Stimulated activated naive CD8-positive, alpha-beta T cell treated with anti-CD3 and anti-CD28 coated beads, Interleukin-15, amount 100 ng/mL, for 72 hours (primary cell): ENCODE measurements around the gene HOXB1.
A peak's percentile ranks its signal among the peaks of the same experiment; 100 is the strongest.

Source experiments
- ATAC-seq: fragments of 150-1000 bp; cut with Tn5 transposase; 2 replicates; pipeline ENCODE4 v1.10.0; 2021; ENCODE audit warnings: mild to moderate bottlenecking, moderate library complexity
- DNase-seq, 2 donors: peaks; one replicate each; pipeline ENCODE4 v3.0.0; 2021 to 2022
- H3K27ac Mint-ChIP-seq, 2 donors: one replicate each; pipeline ENCODE4 v1.8.0; 2022; ENCODE audit warnings: mild to moderate bottlenecking in 2 of 2, mixed read lengths in 2 of 2, moderate library complexity in 2 of 2
- H3K27me3 Mint-ChIP-seq: one replicate; pipeline ENCODE4 v1.8.0; 2022; ENCODE audit warnings: mixed read lengths
- H3K4me1 Mint-ChIP-seq: one replicate; pipeline ENCODE4 v1.8.0; 2022; ENCODE audit warnings: mild to moderate bottlenecking, mixed read lengths
- H3K4me3 Mint-ChIP-seq, 2 donors: one replicate each; pipeline ENCODE4 v1.8.0; 2022; ENCODE audit warnings: mild to moderate bottlenecking in 2 of 2, mixed read lengths in 2 of 2, moderate library complexity in 1 of 2
- H3K9me3 Mint-ChIP-seq, 2 donors: one replicate each; pipeline ENCODE4 v1.8.0; 2022; ENCODE audit warnings: mixed read lengths in 2 of 2

The HOXB1 gene

DNA sequence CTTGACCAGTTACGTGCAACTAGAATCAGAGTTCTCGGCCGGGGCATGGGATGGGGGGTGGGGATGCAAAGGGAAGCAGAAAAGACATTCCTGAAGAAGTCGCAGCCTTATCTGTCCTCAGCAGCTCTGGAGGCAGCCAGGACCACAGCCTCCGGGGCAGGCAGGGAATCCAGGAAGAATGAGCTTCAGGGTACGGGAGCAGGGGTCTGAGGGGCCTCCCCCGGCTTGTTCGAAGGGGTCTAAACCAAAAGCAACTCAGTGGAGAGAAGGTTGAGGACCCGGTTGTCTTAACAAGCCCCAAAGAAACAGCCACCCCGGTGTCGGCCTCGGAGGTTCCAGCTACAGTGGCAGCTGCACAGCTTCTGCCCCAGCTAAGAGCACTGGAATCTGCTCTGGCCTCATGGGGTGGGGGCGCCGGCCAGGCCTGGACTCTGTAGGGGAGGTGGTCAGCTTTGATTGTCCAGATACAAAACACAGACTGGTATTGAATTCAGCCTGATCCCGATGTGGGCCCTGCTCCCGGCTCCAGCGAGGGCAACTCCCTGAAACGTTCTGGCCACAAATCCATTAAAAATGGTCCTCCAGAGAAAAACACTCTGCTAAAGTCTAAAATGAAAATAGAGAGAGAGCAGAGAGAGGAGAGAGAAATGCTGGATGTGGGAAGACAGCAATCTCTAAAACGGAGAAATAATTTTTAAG is 39.7 kb upstream of the HOXB1 start:
- no peak for ATAC-seq
- Mint-ChIP-seq H3K9me3 (no peaks in the 10 kb centered on the region), H3K27ac (no peak overlapping the region), H3K4me3 (no peak overlapping the region), H3K27me3 (peaks cover 10% of the 10 kb centered on the region), H3K4me1 (peaks cover 7% of the 10 kb centered on the region)
- DNase-seq, result no peak

GRCh38 chr17:48569674-48570324 is 39.0 kb upstream of the HOXB1 start:
- H3K4me3 Mint-ChIP-seq, result no peak overlapping the region
- H3K4me1 Mint-ChIP-seq, result peaks cover 6% of the 10 kb centered on the region
- no peaks in the 10 kb centered on the region for H3K9me3 Mint-ChIP-seq
- DNase-seq (no peak), ATAC-seq (no peak)
- H3K27ac Mint-ChIP-seq, result no peak overlapping the region
- H3K27me3 Mint-ChIP-seq, result peaks cover 10% of the 10 kb centered on the region

GRCh38 chr17:48569240-48569582 is 38.4 kb upstream of the HOXB1 start:
- no peak for ATAC-seq
- no peak for DNase-seq
- H3K4me3 Mint-ChIP-seq, result no peak overlapping the region
- peaks cover 4% of the 10 kb centered on the region for H3K27me3 Mint-ChIP-seq
- peaks cover 6% of the 10 kb centered on the region for H3K4me1 Mint-ChIP-seq
- no peaks in the 10 kb centered on the region for H3K9me3 Mint-ChIP-seq
- no peak overlapping the region for H3K27ac Mint-ChIP-seq

DNA sequence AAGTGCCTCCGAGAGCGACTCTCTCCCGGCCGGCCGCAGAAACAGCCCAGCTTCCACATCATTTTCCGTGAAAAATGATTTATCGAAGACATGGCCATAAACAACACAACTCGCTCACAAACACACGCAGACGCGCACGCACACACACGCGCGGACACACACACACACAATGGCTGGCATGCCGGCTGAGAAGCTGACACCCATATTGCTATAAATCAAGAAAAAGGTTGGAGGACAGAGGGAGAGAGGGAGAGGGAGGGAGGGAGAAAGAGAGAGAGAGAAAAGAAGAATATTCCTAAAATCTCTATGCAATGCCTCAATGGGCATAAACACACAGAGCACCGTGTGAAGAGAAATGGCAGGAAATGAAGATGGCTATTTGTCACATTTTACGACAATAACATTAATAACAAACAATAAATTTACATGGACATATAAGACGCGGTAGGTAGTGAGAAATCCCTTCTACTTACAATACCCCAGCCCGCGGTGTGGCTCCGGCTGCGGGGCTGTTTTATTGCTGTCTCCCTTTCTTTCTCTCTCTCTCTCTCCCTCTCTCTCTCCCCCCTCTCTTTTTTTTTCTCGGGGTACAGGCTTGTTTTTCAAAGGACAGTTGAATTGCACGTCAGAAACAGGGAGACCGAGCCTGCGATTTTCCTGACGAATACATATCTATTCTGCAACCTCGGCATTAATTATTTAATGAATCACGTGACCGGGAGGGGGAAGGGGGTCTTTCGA is 37.9 kb upstream of the HOXB1 start:
- no peak for ATAC-seq
- Mint-ChIP-seq H3K27ac (no peak overlapping the region), H3K27me3 (no peaks in the 10 kb centered on the region), H3K4me3 (peak overlapping the region in 1 of 2 donors; percentile 27), H3K9me3 (no peaks in the 10 kb centered on the region), H3K4me1 (peaks cover 6% of the 10 kb centered on the region)
- DNase-seq, result no peak

GRCh38 chr17:48567646-48568354 is 37.0 kb upstream of the HOXB1 start:
- H3K27ac Mint-ChIP-seq, result no peak overlapping the region
- H3K27me3 Mint-ChIP-seq, result peaks cover 8% of the 10 kb centered on the region
- DNase-seq (no peak), ATAC-seq (no peak)
- peaks cover 6% of the 10 kb centered on the region for H3K4me1 Mint-ChIP-seq
- no peaks in the 10 kb centered on the region for H3K9me3 Mint-ChIP-seq
- H3K4me3 Mint-ChIP-seq, result no peak overlapping the region

- no peak for DNase-seq
- H3K4me1 Mint-ChIP-seq, result peaks cover 6% of the 10 kb centered on the region
- no peak for ATAC-seq
- H3K9me3 Mint-ChIP-seq, result no peaks in the 10 kb centered on the region
- H3K27ac Mint-ChIP-seq, result no peak overlapping the region
- H3K27me3 Mint-ChIP-seq, result peaks cover 11% of the 10 kb centered on the region
- no peak overlapping the region for H3K4me3 Mint-ChIP-seq
Observed at GRCh38 chr17:48567209-48567608, 36.4 kb upstream of the HOXB1 start.

DNA sequence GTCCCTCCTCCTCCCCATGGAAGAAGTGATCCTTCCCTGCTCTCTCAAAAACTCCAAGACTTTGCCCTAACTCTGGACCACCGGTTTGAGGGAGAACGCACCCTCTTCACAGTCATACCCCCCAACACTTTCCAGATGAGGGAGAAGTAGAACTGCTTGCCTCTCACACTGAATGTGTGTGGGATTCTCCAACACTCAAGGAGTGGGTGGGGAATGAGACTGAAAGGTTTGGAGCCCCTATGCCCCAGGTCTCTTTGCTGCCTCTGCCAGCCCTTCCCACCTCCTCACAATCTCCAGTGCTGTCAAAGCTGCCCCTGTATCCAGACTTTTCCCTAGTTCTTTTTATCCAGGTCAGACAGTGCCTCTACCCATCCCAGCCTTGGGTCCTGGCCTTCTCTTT is 35.9 kb upstream of the HOXB1 start:
- no peak overlapping the region for H3K4me3 Mint-ChIP-seq
- no peaks in the 10 kb centered on the region for H3K9me3 Mint-ChIP-seq
- H3K4me1 Mint-ChIP-seq, result peaks cover 6% of the 10 kb centered on the region
- ATAC-seq (no peak), DNase-seq (no peak)
- H3K27me3 Mint-ChIP-seq, result peaks cover 11% of the 10 kb centered on the region
- no peak overlapping the region for H3K27ac Mint-ChIP-seq

DNA sequence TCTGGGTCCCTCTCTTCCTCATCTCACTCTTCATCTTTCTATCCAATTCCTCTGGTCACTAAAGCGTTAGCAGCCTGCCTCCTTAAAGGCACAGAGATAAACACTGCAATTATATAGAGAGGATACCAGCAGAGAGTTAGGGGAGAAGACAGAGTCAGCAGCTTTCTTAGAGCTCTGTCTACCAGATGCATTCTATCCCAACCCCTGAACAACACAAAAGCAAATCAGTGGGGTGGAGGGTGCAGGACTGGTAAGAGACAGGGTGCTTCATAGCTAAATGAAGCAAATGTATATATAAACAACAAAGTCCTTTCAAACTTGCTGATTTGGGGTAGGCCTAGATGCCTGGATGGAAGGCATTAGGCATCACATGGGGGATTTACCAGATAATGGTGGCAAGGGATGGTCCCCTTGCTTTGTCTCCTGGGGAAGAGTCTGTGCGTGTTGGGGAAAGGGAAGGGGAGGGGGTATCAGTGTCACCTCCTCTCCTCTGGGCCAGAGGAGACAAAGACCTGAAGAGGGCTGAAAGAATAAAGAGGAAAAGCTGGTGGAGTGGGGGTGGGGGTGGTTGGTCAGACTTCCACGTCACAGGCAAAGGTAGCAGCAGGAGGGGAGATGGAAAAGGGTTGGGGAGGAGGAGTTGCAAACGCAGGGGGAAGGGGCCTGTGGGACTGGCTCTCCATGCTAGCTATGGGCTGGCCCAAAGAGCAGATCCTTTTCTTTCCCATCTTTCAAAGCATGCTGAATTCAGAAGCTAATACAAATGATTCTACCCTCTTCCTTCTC is 35.3 kb upstream of the HOXB1 start:
- Mint-ChIP-seq H3K4me1 (peaks cover 6% of the 10 kb centered on the region), H3K27ac (no peak overlapping the region), H3K27me3 (peaks cover 11% of the 10 kb centered on the region), H3K4me3 (no peak overlapping the region), H3K9me3 (no peaks in the 10 kb centered on the region)
- ATAC-seq (no peak), DNase-seq (no peak)

GRCh38 chr17:48565022-48565554 is 34.3 kb upstream of the HOXB1 start:
- no peaks in the 10 kb centered on the region for H3K9me3 Mint-ChIP-seq
- no peak overlapping the region for H3K27ac Mint-ChIP-seq
- peaks cover 18% of the 10 kb centered on the region for H3K27me3 Mint-ChIP-seq
- peaks cover 6% of the 10 kb centered on the region for H3K4me1 Mint-ChIP-seq
- ATAC-seq (no peak), DNase-seq (no peak)
- H3K4me3 Mint-ChIP-seq, result no peak overlapping the region

- H3K9me3 Mint-ChIP-seq, result no peaks in the 10 kb centered on the region
- peaks cover 6% of the 10 kb centered on the region for H3K4me1 Mint-ChIP-seq
- ATAC-seq, result peak; percentile 39
- H3K27ac Mint-ChIP-seq, result no peak overlapping the region
- DNase-seq, result no peak
- H3K4me3 Mint-ChIP-seq, result peak overlapping the region in 1 of 2 donors; percentile 9
- peaks cover 25% of the 10 kb centered on the region for H3K27me3 Mint-ChIP-seq
Observed at GRCh38 chr17:48564188-48565021, 33.6 kb upstream of the HOXB1 start.

GRCh38 chr17:48563867-48564187 is 33.0 kb upstream of the HOXB1 start:
- ATAC-seq, result no peak
- no peak overlapping the region for H3K4me3 Mint-ChIP-seq
- DNase-seq, result no peak
- peaks cover 6% of the 10 kb centered on the region for H3K4me1 Mint-ChIP-seq
- no peaks in the 10 kb centered on the region for H3K9me3 Mint-ChIP-seq
- H3K27ac Mint-ChIP-seq, result no peak overlapping the region
- H3K27me3 Mint-ChIP-seq, result peaks cover 30% of the 10 kb centered on the region

GRCh38 chr17:48563385-48563838 is 32.6 kb upstream of the HOXB1 start:
- H3K9me3 Mint-ChIP-seq, result no peaks in the 10 kb centered on the region
- ATAC-seq (no peak), DNase-seq (no peak)
- H3K27me3 Mint-ChIP-seq, result peaks cover 34% of the 10 kb centered on the region
- H3K4me1 Mint-ChIP-seq, result peaks cover 2% of the 10 kb centered on the region
- no peak overlapping the region for H3K27ac Mint-ChIP-seq
- no peak overlapping the region for H3K4me3 Mint-ChIP-seq

- no peaks in the 10 kb centered on the region for H3K4me1 Mint-ChIP-seq
- no peak overlapping the region for H3K27ac Mint-ChIP-seq
- DNase-seq (no peak), ATAC-seq (no peak)
- H3K4me3 Mint-ChIP-seq, result no peak overlapping the region
- H3K9me3 Mint-ChIP-seq, result no peaks in the 10 kb centered on the region
- H3K27me3 Mint-ChIP-seq, result peaks cover 39% of the 10 kb centered on the region
Observed at GRCh38 chr17:48562934-48563333, 32.1 kb upstream of the HOXB1 start.
